HCT116 (cell line): ENCODE results near the gene IGF2R. TPM values are rescaled to one million over a fixed set of nuclear protein-coding genes. Genes with fewer than 3 reads are reported as not detected.

Experiments used
- ATAC-seq: fragments of 200-7000 bp; cut with Tn5 transposase; 2 replicates; pipeline ENCODE4 v1.9.1; 2020; ENCODE audit warnings: mild to moderate bottlenecking, moderate library complexity
- BruUV-seq: library from RNA; stranded (reverse); fragments of 400-500 nt; replicated peaks from 2 replicates; lab custom pipeline; 2021; lab: Mats Ljungman, UMichigan
- CTCF ChIA-PET: fragments of 300-600 bp; sonication (Branson Sonifier 250); formaldehyde crosslinking; loops from one replicate; lab custom pipeline; 2021; ENCODE audit warnings: antibody characterized with exemption; lab: Charles Lee
- POLR2A ChIA-PET: fragments of 300-600, 350-600 bp; sonication (Branson Sonifier 250); formaldehyde crosslinking; loops from one replicate; lab custom pipeline; 2021; ENCODE audit warnings: antibody characterized with exemption; lab: Charles Lee
- RAD21 ChIA-PET, 2 experiments: fragments of 300-600 bp; sonication (Branson Sonifier 250); formaldehyde crosslinking; loops; one replicate each; lab custom pipeline; 2023; ENCODE audit warnings: low total read pairs in 2 of 2; ENCODE audit not compliant: uncharacterized antibody in 2 of 2, unreplicated experiment in 2 of 2, low non-redundant PET in 1 of 2; lab: Charles Lee
- DNase-seq: peaks from one replicate; pipeline ENCODE4 v3.0.0-alpha.2; 2010; ENCODE audit warnings: low read depth, low spot score
- H2AFZ ChIP-seq: fragments of 200-600 bp; shearing (Covaris generic), sonication (generic); 2 replicates; pipeline ENCODE4 v1.6.1; 2017; ENCODE audit warnings: low read depth, mixed run types, mixed read lengths, antibody characterized with exemption, low read length; ENCODE audit not compliant: poor library complexity, severe bottlenecking
- H3K27ac ChIP-seq: 2 replicates; pipeline ENCODE4 v1.5.1; 2012; ENCODE audit warnings: low read depth, low read length
- H3K27me3 ChIP-seq: fragments of 200-600 bp; sonication (generic); 2 replicates; pipeline ENCODE4 v1.6.1; 2016; ENCODE audit warnings: mixed run types, low read length, mixed read lengths; ENCODE audit not compliant: insufficient read depth
- H3K36me3 ChIP-seq, 2 experiments: fragments of 200-500 bp in 1 of 2; fragments of 200-600 bp in 1 of 2; sonication (Bioruptor generic) in 1 of 2; sonication (generic) in 1 of 2; 2 replicates each; pipeline versions ENCODE4 v1.5.1 to v1.6.1; 2014 to 2016; ENCODE audit warnings: low read length in 2 of 2, inconsistent platforms in 1 of 2, mixed read lengths in 1 of 2, mixed run types in 1 of 2; ENCODE audit not compliant: insufficient read depth in 2 of 2, control insufficient read depth in 1 of 2
- H3K4me1 ChIP-seq, 2 experiments: fragments of 200-600 bp in 1 of 2; sonication (generic) in 1 of 2; 2 replicates each; pipeline versions ENCODE4 v1.5.1 to v1.6.1; 2012 to 2017; ENCODE audit warnings: low read length in 2 of 2, inconsistent platforms in 1 of 2, mild to moderate bottlenecking in 1 of 2, mixed read lengths in 1 of 2, mixed run types in 1 of 2, moderate library complexity in 1 of 2; ENCODE audit not compliant: insufficient read depth in 2 of 2, control insufficient read depth in 1 of 2
- H3K4me2 ChIP-seq: fragments of 200-600 bp; sonication (generic); 2 replicates; pipeline ENCODE4 v1.6.1; 2017; ENCODE audit warnings: mixed run types, low read length, mixed read lengths
- H3K4me3 ChIP-seq, 2 experiments: fragments of 200-600 bp in 1 of 2; sonication (generic) in 1 of 2; replicated peaks in 1 of 2; 2 replicates each; pipeline ENCODE4 v1.5.1; 2011 to 2016; ENCODE audit warnings: low read length in 2 of 2, control low read depth in 1 of 2, low read depth in 1 of 2, mild to moderate bottlenecking in 1 of 2, mixed read lengths in 1 of 2, mixed run types in 1 of 2
- H3K79me2 ChIP-seq: fragments of 200-600 bp; sonication (generic); 2 replicates; pipeline ENCODE4 v1.6.1; 2017; ENCODE audit warnings: mild to moderate bottlenecking, mixed run types, low read length, moderate library complexity, mixed read lengths; ENCODE audit not compliant: insufficient read depth
- H3K9ac ChIP-seq: fragments of 200-600 bp; sonication (generic); 2 replicates; pipeline ENCODE4 v1.6.1; 2016; ENCODE audit warnings: low read length, mixed read lengths
- H3K9me2 ChIP-seq: fragments of 200-600 bp; sonication (generic), shearing (Covaris generic); 2 replicates; pipeline ENCODE4 v1.6.1; 2017; ENCODE audit warnings: mixed run types, mild to moderate bottlenecking, moderate library complexity; ENCODE audit not compliant: insufficient read depth
- H3K9me3 ChIP-seq, 2 experiments: fragments of 200-500 bp in 1 of 2; fragments of 200-600 bp in 1 of 2; sonication (Bioruptor generic) in 1 of 2; sonication (generic) in 1 of 2; 2 replicates each; pipeline ENCODE4 v1.6.1; 2014 to 2017; ENCODE audit warnings: low read length in 2 of 2, mixed read lengths in 2 of 2, inconsistent platforms in 1 of 2, low read depth in 1 of 2, mild to moderate bottlenecking in 1 of 2, mixed run types in 1 of 2, moderate library complexity in 1 of 2; ENCODE audit not compliant: control insufficient read depth in 1 of 2, insufficient read depth in 1 of 2
- H4K20me1 ChIP-seq: fragments of 200-600 bp; sonication (generic), shearing (Covaris generic); 2 replicates; pipeline ENCODE4 v1.6.1; 2017; ENCODE audit warnings: mixed run types, mild to moderate bottlenecking, moderate library complexity; ENCODE audit not compliant: insufficient read depth
- SRF ChIP-seq: IDR thresholded peaks from 2 replicates; pipeline ENCODE4 v1.6.1; 2012; ENCODE audit warnings: low read depth
- intact Hi-C: fragments of 100-400 bp; cut with micrococcal nuclease; formaldehyde crosslinking; loops from 2 replicates; pipeline ENCODE4 v1.10.0; 2022
- total RNA-seq: library from RNA; stranded (reverse); gene quantifications from one replicate; pipeline ENCODE4 v1.2.1, GENCODE V29; 2021; ENCODE audit not compliant: unreplicated experiment
- TF ChIP-seq, protein P1 (sequence below), 3 experiments: fragments of 200-600 bp in 1 of 3; sonication (generic) in 1 of 3; IDR thresholded peaks in 2 of 3; conservative IDR thresholded peaks in 1 of 3; 2 replicates each; pipeline ENCODE4 v1.5.1; 2012 to 2017; ENCODE audit warnings: low read depth in 2 of 3, low read length in 2 of 3, antibody characterized with exemption in 1 of 3, borderline replicate concordance in 1 of 3, control low read depth in 1 of 3, mild to moderate bottlenecking in 1 of 3, mixed read lengths in 1 of 3, mixed run types in 1 of 3, moderate library complexity in 1 of 3; ENCODE audit not compliant: insufficient read depth in 1 of 3

IGF2R gene
- total RNA-seq, 1 experiment from 2014 or later = 37.0 TPM

- RAD21 ChIA-PET = no interaction called here
- no peak overlapping the region for H3K4me2 ChIP-seq
- H2AFZ ChIP-seq = no peak overlapping the region
- no peaks in the 10 kb centered on the region for H3K79me2 ChIP-seq
- no TSS peak for BruUV-seq
- peaks cover 12% of the 10 kb centered on the region; the same call in 1 of the 2 replicates for H3K27me3 ChIP-seq
- no peaks in the 10 kb centered on the region for H3K36me3 ChIP-seq
- intact Hi-C loops = no loop called here
- ATAC-seq = no peak
- H3K9me3 ChIP-seq = no peaks in the 10 kb centered on the region
- H3K9me2 ChIP-seq = no peaks in the 10 kb centered on the region
- CTCF ChIA-PET = no interaction called here
- H4K20me1 ChIP-seq = no peaks in the 10 kb centered on the region
- TF ChIP-seq SRF = no peak
- H3K4me3 ChIP-seq = no peak overlapping the region
- H3K4me1 ChIP-seq = peaks cover 3 to 12% of the 10 kb centered on the region in 2 experiments; a peak in 2 of 4 replicates
- no peak overlapping the region for H3K27ac ChIP-seq
- POLR2A ChIA-PET = no interaction called here
- no peak overlapping the region for H3K9ac ChIP-seq
- no peak for DNase-seq
These were observed 5.8 kb upstream of the IGF2R start for GRCh38 chr6:159963111-159963510.

DNA sequence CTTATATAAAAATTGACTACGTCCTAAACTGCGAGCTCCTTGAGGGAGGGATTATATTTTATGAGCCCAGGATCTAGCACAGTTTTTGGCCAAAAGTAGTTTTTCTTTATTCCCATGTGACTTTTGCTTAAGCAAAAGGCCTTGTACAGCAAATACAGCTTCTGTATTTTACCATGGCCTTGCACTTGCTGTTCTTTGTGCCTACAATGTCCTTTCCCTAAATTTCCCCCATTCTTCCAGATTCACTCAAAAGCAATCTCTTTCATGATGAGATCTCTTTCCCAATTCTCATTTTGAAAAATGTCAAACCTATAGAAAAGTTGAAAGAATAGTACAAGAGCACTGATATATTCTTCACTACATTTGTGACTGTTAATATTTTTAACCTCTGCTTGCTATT is 4.8 kb upstream of the IGF2R start:
- no peak overlapping the region for H3K27ac ChIP-seq
- no peaks in the 10 kb centered on the region for H3K36me3 ChIP-seq
- no peak overlapping the region for H3K4me2 ChIP-seq
- no peaks in the 10 kb centered on the region for H4K20me1 ChIP-seq
- H3K9ac ChIP-seq = no peak overlapping the region
- intact Hi-C loops = no loop called here
- POLR2A ChIA-PET = no interaction called here
- H3K4me1 ChIP-seq = peaks cover 3 to 18% of the 10 kb centered on the region in 2 experiments; a peak in 2 of 4 replicates
- TF ChIP-seq, protein P1, sequence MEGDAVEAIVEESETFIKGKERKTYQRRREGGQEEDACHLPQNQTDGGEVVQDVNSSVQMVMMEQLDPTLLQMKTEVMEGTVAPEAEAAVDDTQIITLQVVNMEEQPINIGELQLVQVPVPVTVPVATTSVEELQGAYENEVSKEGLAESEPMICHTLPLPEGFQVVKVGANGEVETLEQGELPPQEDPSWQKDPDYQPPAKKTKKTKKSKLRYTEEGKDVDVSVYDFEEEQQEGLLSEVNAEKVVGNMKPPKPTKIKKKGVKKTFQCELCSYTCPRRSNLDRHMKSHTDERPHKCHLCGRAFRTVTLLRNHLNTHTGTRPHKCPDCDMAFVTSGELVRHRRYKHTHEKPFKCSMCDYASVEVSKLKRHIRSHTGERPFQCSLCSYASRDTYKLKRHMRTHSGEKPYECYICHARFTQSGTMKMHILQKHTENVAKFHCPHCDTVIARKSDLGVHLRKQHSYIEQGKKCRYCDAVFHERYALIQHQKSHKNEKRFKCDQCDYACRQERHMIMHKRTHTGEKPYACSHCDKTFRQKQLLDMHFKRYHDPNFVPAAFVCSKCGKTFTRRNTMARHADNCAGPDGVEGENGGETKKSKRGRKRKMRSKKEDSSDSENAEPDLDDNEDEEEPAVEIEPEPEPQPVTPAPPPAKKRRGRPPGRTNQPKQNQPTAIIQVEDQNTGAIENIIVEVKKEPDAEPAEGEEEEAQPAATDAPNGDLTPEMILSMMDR (IDR thresholded peaks at IDR 0.05 in 2 of 3, conservative IDR thresholded peaks at IDR 0.05 in 1 of 3; ENCODE audit: borderline replicate concordance in 1 of 3, insufficient read depth in 1 of 3, low read depth in 2 of 3, low read length in 2 of 3) = no peak
- TF ChIP-seq, all 23 proteins: peak for 0
- ChIA-PET CTCF (interaction anchor here (0.5 kb wide), 1 partner anchor 24 kb away, joined by 4 read pairs; no protein-coding TSS in a partner anchor), RAD21 (no interaction called here)
- no peak overlapping the region for H3K4me3 ChIP-seq
- no TSS peak for BruUV-seq
- ATAC-seq = no peak
- H3K79me2 ChIP-seq = no peaks in the 10 kb centered on the region
- H2AFZ ChIP-seq = no peak overlapping the region
- no peak for DNase-seq
- no peaks in the 10 kb centered on the region for H3K9me3 ChIP-seq
- H3K9me2 ChIP-seq = no peaks in the 10 kb centered on the region
- peaks cover 12% of the 10 kb centered on the region; the same call in 1 of the 2 replicates for H3K27me3 ChIP-seq
